B cell (primary cell): ENCODE data around the gene C19orf73.

Source experiments
- EZH2 ChIP-seq: IDR thresholded peaks from 2 replicates; pipeline ENCODE4 v1.6.1; 2012; ENCODE audit warnings: borderline replicate concordance, low read depth, mild to moderate bottlenecking, moderate library complexity, low read length; ENCODE audit not compliant: insufficient read depth, poor library complexity, severe bottlenecking
- TF ChIP-seq, protein P1 (sequence below): fragments of 200-600 bp; IDR thresholded peaks from one replicate; pipeline ENCODE4 v1.8.0; 2022; ENCODE audit warnings: antibody characterized with exemption, mild to moderate bottlenecking

DNA sequence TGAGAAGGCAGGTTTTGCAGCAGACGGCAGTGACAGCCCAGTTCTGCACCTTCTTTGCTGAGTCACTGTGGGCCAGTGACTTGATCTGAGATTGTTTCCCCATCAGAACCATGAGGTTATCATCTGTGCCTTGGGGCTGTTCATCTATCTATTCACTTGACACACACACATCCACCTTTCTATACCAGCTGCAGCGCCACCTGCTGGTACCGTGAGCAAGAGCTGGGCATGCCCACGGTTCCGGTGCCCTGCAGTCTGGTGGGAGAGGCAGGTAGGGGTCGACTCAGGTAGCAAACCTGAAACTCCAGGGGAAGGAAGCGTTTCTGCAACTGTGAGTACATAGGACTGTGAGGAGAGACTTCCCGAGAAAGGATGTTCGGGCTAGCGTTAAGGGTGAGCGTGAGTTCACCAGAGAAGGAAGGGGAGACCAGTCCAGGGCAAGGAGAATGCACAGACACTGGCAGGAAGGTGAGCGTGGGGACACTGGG lies 12.3 kb downstream of the C19orf73 start:
- TF ChIP-seq, protein P1, sequence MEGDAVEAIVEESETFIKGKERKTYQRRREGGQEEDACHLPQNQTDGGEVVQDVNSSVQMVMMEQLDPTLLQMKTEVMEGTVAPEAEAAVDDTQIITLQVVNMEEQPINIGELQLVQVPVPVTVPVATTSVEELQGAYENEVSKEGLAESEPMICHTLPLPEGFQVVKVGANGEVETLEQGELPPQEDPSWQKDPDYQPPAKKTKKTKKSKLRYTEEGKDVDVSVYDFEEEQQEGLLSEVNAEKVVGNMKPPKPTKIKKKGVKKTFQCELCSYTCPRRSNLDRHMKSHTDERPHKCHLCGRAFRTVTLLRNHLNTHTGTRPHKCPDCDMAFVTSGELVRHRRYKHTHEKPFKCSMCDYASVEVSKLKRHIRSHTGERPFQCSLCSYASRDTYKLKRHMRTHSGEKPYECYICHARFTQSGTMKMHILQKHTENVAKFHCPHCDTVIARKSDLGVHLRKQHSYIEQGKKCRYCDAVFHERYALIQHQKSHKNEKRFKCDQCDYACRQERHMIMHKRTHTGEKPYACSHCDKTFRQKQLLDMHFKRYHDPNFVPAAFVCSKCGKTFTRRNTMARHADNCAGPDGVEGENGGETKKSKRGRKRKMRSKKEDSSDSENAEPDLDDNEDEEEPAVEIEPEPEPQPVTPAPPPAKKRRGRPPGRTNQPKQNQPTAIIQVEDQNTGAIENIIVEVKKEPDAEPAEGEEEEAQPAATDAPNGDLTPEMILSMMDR, result peak; percentile 88
- no peak for TF ChIP-seq EZH2
